Measurements from ENCODE around the gene EIF2S1.
"Not testable (repeated sequence)": the region's sequence is repeated elsewhere in the genome, so short reads cannot be mapped to it uniquely, and the experiment has no call there.

Gene EIF2S1

GRCh38 chr14:67359775-67360469 lies at the start of gene EIF2S1, which contains the start of gene ATP6V1D:
Gene EIF2S1, plus strand, starts transcription at chr14:67360328. Its CDS starts 4,440 bp downstream, at chr14:67364768.
Gene ATP6V1D, minus strand, starts transcription at chr14:67359804. Its CDS starts 106 bp downstream, at chr14:67359698.
- H3K4me3 ChIP-seq (ENCODE audit: control insufficient read depth, low read depth, low read length) = peak within 1 kb of the TSS; percentile 96
- TF ChIP-seq CTCF (conservative IDR thresholded peaks at IDR 0.05; ENCODE audit: control insufficient read depth, insufficient read depth, low read depth, low read length) = peak; percentile 96
- DNase-seq (ENCODE audit: low read depth) = peak; percentile 99

GRCh38 chr14:67311868-67312267 lies 48.3 kb upstream of the EIF2S1 start:
- no peak overlapping the region for H3K4me3 ChIP-seq (ENCODE audit: control insufficient read depth, low read depth, low read length)
- no peak for DNase-seq (ENCODE audit: low read depth)
- no peak for TF ChIP-seq CTCF (conservative IDR thresholded peaks at IDR 0.05; ENCODE audit: control insufficient read depth, insufficient read depth, low read depth, low read length)

- DNase-seq (ENCODE audit: low read depth) = no peak
- H3K4me3 ChIP-seq (ENCODE audit: control insufficient read depth, low read depth, low read length) = no peak overlapping the region
- no peak for TF ChIP-seq CTCF (conservative IDR thresholded peaks at IDR 0.05; ENCODE audit: control insufficient read depth, insufficient read depth, low read depth, low read length)
Observed at GRCh38 chr14:67313153-67313552, 47.0 kb upstream of the EIF2S1 start.

- no peak overlapping the region for H3K4me3 ChIP-seq (ENCODE audit: control insufficient read depth, low read depth, low read length)
- no peak for TF ChIP-seq CTCF (conservative IDR thresholded peaks at IDR 0.05; ENCODE audit: control insufficient read depth, insufficient read depth, low read depth, low read length)
- no peak for DNase-seq (ENCODE audit: low read depth)
Observed at GRCh38 chr14:67317822-67318221, 42.3 kb upstream of the EIF2S1 start.

- TF ChIP-seq CTCF (conservative IDR thresholded peaks at IDR 0.05; ENCODE audit: control insufficient read depth, insufficient read depth, low read depth, low read length) = no peak
- H3K4me3 ChIP-seq (ENCODE audit: control insufficient read depth, low read depth, low read length) = no peak overlapping the region
- no peak for DNase-seq (ENCODE audit: low read depth)
Observed at GRCh38 chr14:67319142-67319541, 41.0 kb upstream of the EIF2S1 start.

GRCh38 chr14:67329666-67330065 lies 30.5 kb upstream of the EIF2S1 start:
- not testable (repeated sequence) for H3K4me3 ChIP-seq (ENCODE audit: control insufficient read depth, low read depth, low read length); DNase-seq (ENCODE audit: low read depth)

- DNase-seq (ENCODE audit: low read depth) = no peak
- no peak for TF ChIP-seq CTCF (conservative IDR thresholded peaks at IDR 0.05; ENCODE audit: control insufficient read depth, insufficient read depth, low read depth, low read length)
- no peak overlapping the region for H3K4me3 ChIP-seq (ENCODE audit: control insufficient read depth, low read depth, low read length)
Observed at GRCh38 chr14:67331368-67332125, 28.6 kb upstream of the EIF2S1 start.
